NCI-H2196 treated with DMSO at 0.1 percent for 48 hours (cell line): ENCODE results near the gene MRPS7.

Source experiments
- DNase-seq: peaks from one replicate; lab custom pipeline; 2025; ENCODE audit not compliant: unreplicated experiment; lab: John Stamatoyannopoulos, UW

The MRPS7 gene

DNA sequence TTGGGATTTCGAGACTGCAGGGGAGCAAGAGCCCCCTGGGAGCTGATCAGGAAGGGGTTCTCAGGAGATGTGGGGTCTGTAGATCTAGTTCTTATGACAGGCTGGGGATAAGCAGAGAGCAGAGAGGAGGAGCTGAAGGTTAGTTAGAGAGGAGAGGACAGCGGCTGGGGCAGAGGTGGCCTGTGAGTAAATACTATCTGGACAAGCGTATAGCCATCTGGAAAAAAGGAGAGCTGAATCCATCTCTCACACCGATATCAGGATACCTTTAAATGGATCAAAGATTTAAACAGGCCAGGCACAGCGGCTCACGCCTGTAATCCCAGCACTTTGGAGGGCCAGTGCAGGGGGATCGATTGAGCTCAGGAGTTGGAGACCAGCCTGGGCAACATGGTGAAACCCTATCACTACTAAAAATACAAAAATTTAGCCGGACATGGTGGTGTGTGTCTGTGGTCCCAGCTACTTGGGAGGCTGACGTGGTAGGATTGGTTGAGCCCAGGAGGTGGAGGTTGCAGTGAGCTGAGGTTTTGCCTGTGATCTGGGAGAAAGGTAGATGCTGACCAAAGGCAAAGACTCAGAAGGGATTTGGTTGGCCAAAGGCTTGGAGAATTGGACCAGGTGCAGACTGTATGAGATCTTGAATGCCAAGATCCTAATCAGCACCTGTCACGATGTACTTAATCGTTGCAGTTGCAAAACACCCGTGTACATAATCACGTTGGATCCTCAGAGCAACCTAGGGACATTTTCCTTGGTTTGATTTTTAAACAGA lies 46.5 kb downstream of the MRPS7 start:
- DNase-seq, result no peak

- DNase-seq, result no peak
Observed at GRCh38 chr17:75308732-75309629, 47.3 kb downstream of the MRPS7 start.

- no peak for DNase-seq
Observed at GRCh38 chr17:75313941-75314551, 52.4 kb downstream of the MRPS7 start.

- no peak for DNase-seq
Observed at GRCh38 chr17:75315541-75316243, 54.0 kb downstream of the MRPS7 start.
